ENCODE data around the gene DGKE.

Gene DGKE

DNA sequence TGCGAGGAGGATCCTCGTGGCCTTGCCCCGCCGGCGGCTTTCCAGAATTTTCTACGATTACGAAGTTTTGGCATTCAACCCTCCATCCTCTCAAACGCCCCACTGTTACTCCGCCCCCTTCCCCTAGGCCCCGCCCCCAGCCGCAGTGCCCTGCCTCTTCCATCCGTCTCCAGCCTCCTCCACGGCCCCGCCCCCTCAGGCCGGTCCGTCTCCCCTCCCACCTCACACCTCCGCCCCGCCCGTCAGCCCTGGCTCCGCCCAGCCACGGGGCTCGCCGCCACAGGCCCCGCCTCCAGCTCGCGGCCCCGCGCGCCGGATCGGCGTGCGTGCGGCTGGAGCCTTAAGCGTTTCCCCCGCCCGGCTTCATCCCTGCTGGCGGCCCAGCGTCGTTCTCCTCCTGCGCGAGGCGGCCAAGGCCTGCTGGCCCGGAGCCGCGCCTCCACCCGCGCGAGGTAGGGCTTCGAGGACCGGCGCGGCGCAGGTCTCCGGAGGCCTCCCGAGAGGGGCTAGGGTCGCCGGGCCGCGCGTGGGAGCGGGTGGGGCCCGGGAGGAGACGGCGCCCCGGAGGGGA lies at the start of gene DGKE, which contains the start of gene C17orf67:
Gene DGKE (plus strand): TSS at position 343 of the 571 bp plus-strand sequence. CDS start 645 bp downstream, outside the sequence.
Gene C17orf67 (minus strand): TSS at position 112 of the 571 bp plus-strand sequence. CDS start 18,110 bp downstream, outside the sequence.
- DNase-seq = peak; percentile 95

DNA sequence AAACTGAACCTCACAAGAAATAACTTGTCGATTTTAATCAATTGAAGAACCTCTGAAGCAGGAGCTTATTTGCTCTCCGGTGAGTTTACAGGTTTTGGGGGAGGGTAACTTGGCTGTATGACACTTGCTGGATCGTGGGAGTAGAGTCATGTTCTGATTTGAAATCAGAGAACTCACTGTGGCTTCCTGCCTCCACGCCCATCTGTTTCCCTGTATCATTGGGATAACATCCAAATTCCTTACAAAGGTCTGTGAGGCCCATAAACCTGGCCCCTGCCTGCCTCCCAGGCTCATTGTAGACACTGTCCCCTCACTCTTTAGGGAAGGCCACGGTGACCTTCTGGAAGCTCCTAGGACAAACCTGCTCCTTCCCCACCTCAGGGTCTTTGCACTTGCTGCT lies 48.5 kb upstream of the DGKE start:
- DNase-seq = no peak

DNA sequence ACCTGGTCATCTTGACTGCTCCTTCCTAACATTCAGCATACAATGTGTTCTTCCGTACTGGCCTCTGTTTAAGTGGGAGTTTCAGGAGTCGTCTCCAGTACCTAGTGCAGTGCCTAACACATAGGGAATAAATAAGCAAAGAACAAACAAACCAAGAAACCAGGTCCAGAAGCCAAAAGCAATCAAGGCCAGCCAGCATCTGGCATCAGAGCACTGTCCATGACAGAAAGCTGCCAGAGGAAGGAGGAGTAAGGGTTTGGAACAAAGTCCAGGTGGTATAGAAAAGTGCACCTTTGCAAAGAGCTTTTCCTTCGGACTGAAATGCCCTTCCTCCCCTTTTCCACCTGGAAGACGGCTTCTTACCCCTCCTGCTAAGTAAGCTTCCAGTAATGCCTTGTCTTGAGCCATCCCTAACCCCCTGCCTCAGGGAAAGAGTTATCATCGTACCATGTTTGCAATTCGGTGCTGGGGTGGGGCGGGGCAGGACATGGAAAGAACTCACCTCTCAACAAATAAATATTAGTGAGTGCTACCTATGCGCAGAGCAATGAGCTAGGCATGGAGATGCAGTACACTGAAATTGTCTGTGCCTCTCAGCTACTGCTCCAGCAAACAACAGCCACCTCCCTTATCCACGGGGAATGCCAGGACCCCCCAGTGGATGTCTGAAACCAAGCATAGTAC lies 47.8 kb upstream of the DGKE start:
- no peak for DNase-seq

DNA sequence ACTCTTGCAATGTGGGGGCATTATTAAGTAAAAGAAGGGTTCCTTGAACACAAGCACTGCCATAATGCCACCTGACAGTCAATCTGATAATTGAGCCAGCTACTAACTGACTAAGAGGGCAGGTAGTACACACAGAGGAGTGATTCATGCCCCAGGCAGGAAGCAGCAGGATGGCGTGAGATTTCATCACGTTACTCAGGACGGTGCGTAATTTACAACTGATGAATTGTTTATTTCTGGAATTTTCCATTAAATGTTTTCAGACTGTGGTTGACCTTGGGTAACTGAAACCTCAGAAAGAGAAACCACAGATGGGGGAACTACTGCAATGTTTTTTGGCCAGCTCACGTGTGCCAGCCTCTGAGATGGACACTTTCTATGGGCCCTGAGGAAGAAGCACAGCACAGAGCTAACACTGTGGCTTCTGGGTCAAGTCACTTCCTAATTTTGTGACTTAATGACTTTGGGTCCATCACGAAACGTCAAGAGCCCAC lies 46.9 kb upstream of the DGKE start:
- DNase-seq = peak; percentile 97

DNA sequence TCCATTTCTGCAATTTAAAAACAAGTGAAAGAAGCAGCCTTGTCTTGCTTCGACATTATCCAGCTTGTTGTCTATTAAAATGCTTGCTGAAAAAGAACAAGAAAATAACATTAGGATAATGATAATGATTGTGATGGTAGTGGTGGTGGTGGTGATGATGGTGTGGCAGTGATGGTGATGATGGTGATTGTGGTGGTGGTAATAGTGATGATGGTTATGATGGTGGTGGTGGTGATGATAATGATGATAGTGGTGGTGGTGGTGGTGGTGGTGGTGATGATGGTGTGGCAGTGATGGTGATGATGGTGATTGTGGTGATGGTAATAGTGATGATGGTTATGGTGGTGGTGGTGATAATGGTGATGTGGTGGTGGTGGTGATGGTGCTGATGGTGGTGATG lies 41.7 kb upstream of the DGKE start:
- DNase-seq = no peak

DNA sequence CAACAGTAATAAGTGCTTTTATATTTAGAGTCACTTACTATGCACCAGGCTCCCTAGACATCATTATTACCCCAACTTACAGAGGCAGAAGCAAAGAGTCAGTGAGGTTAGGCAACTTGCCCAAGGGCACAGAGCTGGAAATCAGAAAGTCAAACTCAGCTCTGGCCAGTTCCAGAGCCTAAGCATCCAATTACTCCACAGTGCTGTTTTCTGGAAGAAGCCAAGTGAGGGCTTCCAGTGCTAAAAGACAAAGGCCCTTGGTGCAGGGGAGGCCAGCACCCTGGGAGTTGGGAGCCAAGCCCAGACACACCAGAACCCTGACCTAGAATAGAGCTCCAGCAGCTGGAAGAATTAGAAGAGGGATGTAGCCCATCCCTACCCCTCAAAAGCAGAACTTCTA lies 40.4 kb upstream of the DGKE start:
- no peak for DNase-seq

DNA sequence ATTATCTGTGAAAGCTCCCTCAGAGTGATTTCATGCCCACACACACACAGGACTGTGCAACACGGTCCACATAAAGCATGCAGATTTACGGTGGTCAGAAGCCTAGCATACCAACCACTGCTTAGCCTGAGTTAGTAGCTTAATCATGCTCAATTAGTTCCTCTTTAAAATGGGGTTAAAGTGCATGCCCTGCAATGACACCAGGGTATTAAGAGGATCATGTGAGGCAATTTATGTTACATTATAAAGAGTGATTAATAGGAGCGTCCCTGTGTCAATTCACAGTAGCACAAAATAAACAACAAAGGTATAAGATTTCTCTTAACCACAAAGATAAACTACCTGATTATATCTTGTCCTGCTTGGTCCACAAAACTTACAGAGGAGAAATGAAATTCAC lies 40.0 kb upstream of the DGKE start:
- peak; percentile 69 for DNase-seq

DNA sequence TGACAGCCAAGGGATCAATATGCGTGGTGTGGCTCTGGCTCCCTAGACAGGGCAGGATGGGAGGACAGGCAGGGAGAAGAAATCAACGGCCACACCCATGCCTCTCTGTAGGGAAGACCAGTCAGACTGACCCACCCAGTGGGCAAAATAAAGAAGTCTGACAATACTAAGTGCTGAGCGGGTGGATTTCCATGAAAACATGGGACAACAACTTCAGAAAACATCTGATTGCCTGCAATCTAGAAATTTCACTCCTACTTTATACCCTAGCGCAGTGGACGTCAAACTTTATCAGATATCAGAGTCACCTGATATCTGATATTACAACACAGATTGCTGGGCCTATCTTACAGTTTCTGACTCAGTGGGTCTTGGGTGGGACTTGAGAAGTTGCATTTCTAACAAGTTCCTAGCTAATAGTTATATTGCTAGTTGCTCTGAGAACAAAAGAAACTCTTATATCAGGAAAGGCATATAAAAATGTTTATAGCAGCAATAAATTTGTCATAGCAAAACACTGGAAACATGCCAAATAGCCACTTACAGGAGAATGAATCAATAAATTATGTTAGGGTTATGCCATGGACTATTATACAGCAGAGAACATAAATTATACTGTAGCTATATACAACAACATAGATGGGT lies 38.6 kb upstream of the DGKE start:
- no peak for DNase-seq

DNA sequence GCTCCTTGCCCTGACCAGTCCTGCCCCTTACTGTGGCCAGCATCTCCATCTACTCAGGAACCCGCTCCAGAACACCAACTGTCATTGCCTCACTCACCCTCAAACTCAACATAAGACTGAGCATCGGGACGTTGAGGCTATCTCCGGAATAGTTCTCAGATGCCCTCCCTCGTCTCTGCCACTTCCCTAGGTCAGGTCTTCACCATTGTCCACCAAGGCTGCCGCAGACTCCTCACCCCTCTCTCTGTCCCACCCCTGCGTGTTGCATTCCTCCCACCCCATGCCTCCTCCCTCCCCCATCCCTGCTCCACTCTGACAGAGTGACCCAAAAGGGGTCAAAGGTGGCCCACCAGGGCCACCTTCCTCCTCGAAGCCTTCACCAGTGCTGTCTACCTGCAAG lies 37.4 kb upstream of the DGKE start:
- no peak for DNase-seq

DNA sequence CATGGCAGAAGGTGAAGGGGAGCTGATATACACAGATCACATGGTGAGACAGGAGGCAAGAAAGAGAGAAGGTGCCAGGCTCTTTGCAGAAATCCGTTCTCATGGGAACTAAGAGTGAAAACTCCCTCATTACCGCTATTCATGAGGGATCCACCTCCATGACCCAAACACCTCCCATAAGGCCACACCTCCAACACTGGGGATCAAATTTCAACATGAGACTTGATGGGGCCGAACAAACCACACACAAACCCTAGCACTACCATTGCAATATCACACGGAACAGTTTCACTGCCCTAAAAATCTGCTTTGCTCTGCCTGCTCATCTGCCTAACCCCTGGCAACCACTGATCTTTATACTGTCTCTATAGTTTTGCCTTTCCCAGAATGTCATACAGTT lies 35.0 kb upstream of the DGKE start:
- no peak for DNase-seq

DNA sequence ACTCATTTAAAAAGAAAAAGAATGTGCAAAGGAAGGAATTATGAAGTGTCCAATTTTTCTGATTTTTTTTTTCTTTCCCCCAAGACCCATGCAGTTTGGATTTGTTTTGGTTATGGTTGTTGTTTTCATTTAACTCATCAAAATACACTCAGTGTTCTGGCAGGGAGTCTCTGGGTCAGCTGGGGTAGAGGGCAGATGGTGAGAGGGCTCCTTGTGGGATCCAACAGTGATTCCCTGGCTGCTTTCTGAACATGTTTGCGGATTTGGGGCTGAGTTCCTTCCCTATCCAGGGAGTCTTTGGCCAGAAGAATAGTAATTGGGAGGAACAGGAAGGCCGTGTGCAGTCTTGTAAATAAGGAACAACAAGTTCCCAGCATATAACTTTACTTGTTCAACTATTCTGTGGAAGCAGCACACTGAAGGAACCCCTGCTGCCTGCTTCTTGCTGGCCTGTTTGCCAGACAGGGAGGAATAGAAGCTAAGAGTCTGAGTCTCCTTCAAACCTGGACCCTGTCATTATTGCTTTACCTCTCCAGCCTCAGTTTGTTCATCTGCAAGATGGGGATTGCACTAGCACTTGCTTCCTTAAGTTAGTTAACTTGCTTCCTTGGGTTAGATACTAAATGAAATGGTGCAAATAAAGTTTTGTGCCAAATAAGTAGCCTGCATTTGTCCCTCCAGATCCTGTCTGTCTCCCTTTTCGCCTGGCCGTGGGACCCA lies 32.3 kb upstream of the DGKE start:
- no peak for DNase-seq

DNA sequence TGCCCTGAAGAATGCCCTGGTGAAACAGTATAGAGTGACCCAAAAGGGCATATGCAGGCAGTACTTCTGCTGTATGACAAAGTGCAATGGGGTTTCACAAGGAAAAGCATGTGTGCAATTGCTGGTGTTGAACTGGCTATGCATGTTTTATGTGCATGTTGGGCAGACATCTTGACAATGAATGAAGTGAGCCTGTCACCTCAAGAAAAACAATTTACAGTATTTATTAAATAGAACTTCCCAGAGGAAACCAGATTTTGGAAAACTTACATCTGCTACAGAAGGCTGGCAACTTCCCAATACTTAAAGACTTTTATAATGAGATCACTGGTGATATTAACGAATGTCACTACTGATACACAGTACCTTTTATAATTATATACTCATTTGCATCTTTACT lies 30.9 kb upstream of the DGKE start:
- no peak for DNase-seq

DNA sequence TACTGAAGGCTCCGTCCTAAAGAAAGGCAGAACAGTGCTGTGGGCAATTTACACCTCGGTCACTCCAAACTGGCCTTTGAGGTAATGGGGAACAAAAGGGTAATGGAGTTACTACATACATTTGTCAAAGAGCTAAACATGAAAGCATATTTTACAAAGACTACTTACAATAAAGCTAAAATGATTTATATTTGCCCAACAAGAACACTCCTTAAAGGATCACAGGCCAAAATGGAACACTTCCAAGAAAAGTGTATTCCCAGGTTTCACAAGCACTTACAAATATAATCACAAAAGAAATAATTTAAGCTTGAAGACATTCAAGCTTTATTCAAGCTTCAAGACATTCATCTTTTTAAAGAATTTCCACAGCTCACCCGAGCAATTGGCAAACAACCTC lies 29.5 kb upstream of the DGKE start:
- no peak for DNase-seq

DNA sequence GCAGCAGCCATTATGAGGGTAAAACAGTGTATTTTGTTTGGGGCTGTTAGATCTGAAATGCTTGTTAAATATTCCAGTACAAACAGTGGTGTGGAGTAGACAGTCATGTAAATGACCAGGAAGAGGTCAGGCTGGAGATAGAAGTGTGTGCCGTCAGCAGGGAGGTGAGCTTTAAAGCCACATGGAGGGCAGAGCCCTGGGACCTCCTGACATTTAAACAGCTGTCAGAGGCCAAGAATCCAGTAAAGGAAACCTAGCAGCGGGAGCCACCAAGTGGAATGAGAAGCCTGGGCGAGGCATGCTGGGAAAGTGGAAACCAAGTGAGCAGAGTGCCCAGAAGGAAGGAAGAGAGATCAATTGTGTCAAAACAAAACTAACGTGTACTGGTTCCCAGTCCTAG lies 27.0 kb upstream of the DGKE start:
- DNase-seq = no peak

DNA sequence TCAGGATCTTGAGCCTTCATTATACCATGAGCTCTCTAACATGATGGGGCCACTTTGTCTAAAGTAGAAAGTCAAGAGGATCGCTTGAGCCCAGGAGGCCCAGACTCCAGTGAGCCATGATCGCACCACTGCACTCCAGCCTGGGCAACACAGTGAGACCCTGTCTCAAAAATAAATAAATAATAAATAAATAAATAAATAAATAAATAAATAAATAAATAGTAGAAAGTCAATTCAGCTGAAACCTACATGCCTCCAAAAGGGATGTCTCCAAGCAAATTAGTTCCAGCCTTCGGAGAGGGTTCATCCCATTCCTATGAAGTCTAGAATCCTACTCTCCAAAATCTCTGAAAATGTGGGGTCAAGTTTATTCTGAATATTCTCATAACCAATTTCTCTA lies 26.2 kb upstream of the DGKE start:
- no peak for DNase-seq

DNA sequence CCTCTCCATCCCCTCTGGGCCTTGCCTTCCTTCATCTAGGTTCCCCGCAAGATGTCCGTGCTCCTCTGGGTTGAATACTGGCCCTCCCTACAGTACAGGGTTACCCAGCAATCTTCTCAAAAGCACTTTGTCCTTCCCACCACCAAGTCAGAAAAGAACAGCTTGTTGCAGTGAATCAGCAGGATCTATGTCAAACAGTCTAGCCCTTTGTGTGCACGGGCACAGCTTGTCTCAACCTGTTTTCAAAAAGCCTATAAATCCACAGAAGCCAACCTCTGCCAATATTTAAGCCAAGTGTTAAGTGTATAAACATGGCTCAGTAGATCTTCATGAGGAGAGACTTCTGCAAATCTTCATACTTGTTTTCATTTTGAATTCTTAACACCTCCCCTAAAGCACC lies 25.4 kb upstream of the DGKE start:
- DNase-seq = no peak

DNA sequence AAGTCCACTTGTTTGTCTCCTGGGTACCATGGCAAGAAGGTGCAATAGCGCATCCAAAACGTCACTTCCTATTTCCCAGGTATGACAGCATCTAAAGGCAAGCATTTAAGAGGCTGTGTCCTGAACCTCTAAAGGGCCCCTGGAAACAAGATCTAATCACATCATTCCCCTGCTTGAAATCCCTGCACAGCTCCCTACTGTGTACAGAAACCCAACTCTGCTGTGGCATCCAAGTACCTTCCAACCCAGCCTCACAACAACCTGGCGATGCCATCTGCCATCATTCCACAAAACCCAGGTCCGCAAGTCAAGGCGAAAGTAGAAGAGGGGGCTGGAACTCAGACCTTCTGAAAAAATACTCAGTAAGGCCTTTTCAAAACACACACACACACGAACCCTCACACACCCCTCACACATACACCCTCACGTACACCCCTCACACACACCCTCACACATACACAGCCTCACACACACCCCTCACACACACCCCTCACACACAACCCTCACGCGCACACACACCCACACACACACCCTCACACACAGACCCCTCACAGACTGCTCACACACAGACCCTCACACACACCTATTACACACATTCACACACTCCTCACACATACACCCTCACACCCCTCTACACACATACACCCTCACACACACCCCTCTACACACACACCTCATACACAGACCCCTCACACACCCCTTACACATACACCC lies 24.7 kb upstream of the DGKE start:
- DNase-seq = no peak

DNA sequence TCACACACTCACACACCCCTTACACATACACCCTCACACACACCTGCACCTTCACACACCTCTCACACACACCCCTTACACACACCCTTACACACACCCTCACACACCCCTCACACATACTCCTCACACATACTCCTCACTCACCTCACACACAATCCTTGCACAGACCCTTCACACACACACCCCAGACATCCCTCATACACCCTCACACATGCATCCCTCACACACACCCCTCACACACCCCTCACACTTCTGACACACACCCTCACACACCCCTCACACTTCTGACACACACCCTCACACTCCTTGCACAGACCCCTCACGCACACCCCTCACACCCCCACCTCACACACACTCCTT lies 24.2 kb upstream of the DGKE start:
- no peak for DNase-seq

DNA sequence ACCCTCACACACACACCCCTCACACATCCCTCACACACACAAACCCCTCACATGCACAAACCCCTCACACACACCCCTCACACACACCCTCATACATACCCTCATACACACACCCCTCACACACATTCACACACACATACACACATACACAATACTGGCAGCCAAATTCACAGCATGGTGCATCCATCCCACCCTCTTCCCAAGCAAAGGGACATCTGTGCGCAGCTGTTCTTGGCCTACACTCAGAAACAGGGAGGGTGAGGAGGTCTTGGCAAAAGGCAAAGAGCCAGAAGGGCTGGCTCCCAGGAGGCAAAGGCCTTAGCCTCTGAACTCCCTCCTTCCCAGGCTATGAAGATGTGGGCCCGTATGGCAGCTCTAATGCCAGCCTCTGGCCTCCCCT lies 23.6 kb upstream of the DGKE start:
- DNase-seq = no peak

DNA sequence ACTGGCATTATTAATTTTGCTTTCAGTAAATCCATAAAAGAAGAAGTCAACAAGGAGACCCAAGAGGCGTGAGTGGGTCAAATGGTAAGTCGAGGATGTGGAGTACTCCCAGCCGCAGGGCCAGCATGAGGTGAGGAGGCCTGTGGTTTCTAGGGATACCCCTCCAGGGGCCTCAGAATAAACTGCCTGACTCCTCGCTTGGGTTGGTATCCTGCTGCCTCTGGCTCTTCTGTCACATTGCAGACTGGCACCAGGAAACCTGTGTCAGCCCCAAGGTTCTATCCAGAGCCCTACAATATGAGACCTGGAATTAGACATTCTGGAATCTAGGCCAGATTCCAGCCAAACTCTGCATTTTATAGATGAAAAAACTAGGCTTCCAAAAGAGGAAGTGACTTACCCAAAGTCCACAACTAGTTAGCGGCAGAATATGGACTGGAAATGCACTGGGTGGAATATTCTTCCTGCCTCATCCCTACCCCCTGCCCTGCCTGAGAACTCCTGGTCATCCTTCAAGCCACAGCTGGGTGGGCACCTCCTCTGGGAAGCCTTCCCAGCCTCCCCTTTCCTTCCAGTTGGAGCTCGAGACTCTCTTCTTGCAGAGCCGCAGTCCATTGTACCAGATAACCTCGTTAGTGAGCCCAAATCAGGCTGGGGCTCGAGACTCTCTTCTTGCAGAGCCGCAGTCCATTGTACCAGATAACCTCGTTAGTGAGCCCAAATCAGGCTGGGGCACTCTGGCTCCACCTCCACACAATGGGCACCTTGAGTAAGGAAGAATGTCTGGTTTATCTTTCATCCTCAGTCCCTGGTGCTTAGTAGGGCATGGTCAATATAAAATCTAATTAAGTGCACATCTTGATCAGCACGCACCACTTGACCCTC lies 22.8 kb upstream of the DGKE start:
- DNase-seq = no peak

DNA sequence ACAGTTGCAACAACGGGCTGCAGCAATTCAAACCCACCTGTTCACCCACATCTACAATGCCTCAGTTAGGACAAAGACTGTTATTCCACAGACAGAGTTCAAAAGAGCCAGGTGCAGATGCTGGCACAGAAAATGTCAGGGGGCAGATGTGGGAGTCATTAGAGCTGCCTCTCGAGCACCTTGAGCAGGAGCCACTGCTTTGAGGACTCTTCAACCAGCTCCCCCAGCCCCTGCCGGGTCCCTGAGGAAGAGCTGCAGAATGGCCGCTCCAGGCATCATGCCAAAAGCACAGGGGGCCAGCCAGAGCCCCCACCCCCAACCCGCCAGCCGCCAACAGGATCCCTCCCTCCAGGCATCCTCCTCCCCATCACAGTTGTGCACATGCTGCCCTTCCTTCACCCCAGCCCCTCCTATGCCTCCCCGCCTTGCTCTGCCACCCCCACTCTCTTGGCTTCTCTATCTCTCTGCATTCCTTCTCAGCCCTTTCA lies 21.0 kb upstream of the DGKE start:
- no peak for DNase-seq

DNA sequence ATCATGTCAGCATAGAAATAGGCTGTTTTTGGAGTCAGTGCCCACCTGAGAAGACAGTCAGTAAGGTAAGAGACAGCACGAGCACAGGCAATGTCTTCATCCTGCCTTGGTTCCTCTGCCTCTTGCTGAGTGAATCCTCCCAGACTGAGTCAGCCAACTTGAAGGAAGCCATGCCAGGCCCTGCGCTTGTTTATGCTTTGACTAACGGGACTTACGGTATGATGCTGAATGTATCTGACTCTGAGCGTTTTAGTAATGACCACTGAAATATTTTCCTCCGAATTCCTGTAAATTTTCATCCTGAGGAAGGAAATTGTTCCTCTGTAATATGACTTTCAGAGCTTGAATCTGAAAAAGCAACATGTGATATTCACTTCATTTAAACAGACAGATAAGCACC lies 18.2 kb upstream of the DGKE start:
- DNase-seq = no peak

All from inflammatory macrophage treated with lipopolysaccharide for 4 hours (primary cell).